ENCODE data around the gene ANKIB1.

GRCh38 chr7:92357260-92357659 lies 111.5 kb downstream of the ANKIB1 start:
- no peak for TF ChIP-seq CTCF (IDR thresholded peaks at IDR 0.05)
- no peak for TF ChIP-seq POLR2A (IDR thresholded peaks at IDR 0.05)
